Osteocyte (in vitro differentiated cells): ENCODE measurements around the gene TMEM8B. TPM values are rescaled to one million over a fixed set of nuclear protein-coding genes. Genes with fewer than 3 reads are reported as not detected.
"Not testable (repeated sequence)": the region's sequence is repeated elsewhere in the genome, so short reads cannot be mapped to it uniquely, and the experiment has no call there.

Source experiments
- DNase-seq: peaks from one replicate; pipeline ENCODE4 v3.0.0; 2021; ENCODE audit warnings: mixed read lengths; ENCODE audit not compliant: unreplicated experiment; ENCODE audit errors: extremely low spot score
- H3K27ac Mint-ChIP-seq: one replicate; pipeline ENCODE4 v1.8.0; 2021; ENCODE audit warnings: mild to moderate bottlenecking, mixed read lengths; ENCODE audit not compliant: unreplicated experiment
- H3K27me3 Mint-ChIP-seq: one replicate; pipeline ENCODE4 v1.8.0; 2021; ENCODE audit warnings: mixed read lengths; ENCODE audit not compliant: unreplicated experiment
- H3K36me3 Mint-ChIP-seq: one replicate; pipeline ENCODE4 v1.8.0; 2021; ENCODE audit warnings: mixed read lengths; ENCODE audit not compliant: unreplicated experiment
- H3K4me1 Mint-ChIP-seq: one replicate; pipeline ENCODE4 v1.8.0; 2021; ENCODE audit warnings: mixed read lengths; ENCODE audit not compliant: unreplicated experiment
- H3K4me3 Mint-ChIP-seq: one replicate; pipeline ENCODE4 v1.8.0; 2021; ENCODE audit warnings: mild to moderate bottlenecking, moderate library complexity, mixed read lengths; ENCODE audit not compliant: unreplicated experiment
- H3K9me3 Mint-ChIP-seq: one replicate; pipeline ENCODE4 v1.8.0; 2021; ENCODE audit warnings: mixed read lengths; ENCODE audit not compliant: unreplicated experiment
- total RNA-seq: library from RNA; stranded (reverse); gene quantifications from 2 replicates; pipeline ENCODE4 v1.2.1, GENCODE V29; 2021
- TF ChIP-seq, protein P1 (sequence below): fragments of 200-600 bp; sonication (generic); IDR thresholded peaks from 2 replicates; pipeline ENCODE4 v1.5.0; 2021; ENCODE audit warnings: antibody characterized with exemption, mild to moderate bottlenecking, moderate library complexity

The TMEM8B gene
- total RNA-seq, 1 donor from 2014 or later = 29.9 TPM

DNA sequence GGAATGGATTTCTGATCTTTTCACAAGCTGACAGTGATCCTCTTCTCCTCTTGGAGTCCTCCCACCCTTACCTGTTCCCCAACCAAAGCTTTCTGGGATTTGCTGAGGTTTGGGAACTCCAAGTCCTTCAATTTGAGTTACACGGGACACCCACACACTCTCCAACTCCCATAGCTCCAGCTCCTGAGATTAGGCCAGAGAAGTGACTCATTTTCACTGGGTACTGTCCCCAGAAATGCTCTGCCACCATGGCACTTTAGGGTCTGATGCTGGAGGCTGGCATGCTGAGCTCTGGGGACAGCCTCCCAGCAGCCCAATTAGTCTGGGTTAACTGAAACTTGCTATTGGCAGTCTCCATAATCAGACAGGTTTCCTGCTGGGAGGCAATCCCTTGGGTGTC, 63.0 kb downstream of the TMEM8B start:
- H3K36me3 Mint-ChIP-seq = no peaks in the 10 kb centered on the region
- no peak overlapping the region for H3K27ac Mint-ChIP-seq
- no peak overlapping the region for H3K4me3 Mint-ChIP-seq
- TF ChIP-seq, protein P1, sequence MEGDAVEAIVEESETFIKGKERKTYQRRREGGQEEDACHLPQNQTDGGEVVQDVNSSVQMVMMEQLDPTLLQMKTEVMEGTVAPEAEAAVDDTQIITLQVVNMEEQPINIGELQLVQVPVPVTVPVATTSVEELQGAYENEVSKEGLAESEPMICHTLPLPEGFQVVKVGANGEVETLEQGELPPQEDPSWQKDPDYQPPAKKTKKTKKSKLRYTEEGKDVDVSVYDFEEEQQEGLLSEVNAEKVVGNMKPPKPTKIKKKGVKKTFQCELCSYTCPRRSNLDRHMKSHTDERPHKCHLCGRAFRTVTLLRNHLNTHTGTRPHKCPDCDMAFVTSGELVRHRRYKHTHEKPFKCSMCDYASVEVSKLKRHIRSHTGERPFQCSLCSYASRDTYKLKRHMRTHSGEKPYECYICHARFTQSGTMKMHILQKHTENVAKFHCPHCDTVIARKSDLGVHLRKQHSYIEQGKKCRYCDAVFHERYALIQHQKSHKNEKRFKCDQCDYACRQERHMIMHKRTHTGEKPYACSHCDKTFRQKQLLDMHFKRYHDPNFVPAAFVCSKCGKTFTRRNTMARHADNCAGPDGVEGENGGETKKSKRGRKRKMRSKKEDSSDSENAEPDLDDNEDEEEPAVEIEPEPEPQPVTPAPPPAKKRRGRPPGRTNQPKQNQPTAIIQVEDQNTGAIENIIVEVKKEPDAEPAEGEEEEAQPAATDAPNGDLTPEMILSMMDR = no peak
- no peak for DNase-seq
- no peaks in the 10 kb centered on the region for H3K9me3 Mint-ChIP-seq
- H3K4me1 Mint-ChIP-seq = no peaks in the 10 kb centered on the region
- peaks cover 43% of the 10 kb centered on the region for H3K27me3 Mint-ChIP-seq

DNA sequence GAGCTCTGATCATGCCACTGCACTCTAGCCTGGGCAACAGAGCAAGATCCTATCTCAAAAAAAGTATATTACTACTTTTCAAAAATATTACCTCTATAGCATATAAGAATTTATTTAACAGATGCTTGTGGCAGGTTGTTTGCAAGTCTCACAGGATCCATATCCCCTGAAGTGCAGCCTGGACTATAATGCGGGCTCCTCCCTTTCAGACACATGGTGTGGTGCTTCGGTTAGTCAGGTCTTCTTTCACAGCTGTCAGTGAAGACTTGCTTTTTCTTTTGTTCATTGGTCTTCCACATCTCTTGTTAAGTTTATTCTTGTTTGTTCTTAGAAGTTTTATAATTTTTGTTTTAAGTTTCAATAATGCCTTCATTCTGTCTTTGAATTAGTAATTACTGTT, 67.5 kb downstream of the TMEM8B start:
- H3K27me3 Mint-ChIP-seq = peaks cover 43% of the 10 kb centered on the region
- no peak for DNase-seq
- TF ChIP-seq, protein P1 = no peak
- H3K27ac Mint-ChIP-seq = no peak overlapping the region
- no peaks in the 10 kb centered on the region for H3K36me3 Mint-ChIP-seq
- no peaks in the 10 kb centered on the region for H3K4me1 Mint-ChIP-seq
- H3K9me3 Mint-ChIP-seq = no peaks in the 10 kb centered on the region
- H3K4me3 Mint-ChIP-seq = no peak overlapping the region

DNA sequence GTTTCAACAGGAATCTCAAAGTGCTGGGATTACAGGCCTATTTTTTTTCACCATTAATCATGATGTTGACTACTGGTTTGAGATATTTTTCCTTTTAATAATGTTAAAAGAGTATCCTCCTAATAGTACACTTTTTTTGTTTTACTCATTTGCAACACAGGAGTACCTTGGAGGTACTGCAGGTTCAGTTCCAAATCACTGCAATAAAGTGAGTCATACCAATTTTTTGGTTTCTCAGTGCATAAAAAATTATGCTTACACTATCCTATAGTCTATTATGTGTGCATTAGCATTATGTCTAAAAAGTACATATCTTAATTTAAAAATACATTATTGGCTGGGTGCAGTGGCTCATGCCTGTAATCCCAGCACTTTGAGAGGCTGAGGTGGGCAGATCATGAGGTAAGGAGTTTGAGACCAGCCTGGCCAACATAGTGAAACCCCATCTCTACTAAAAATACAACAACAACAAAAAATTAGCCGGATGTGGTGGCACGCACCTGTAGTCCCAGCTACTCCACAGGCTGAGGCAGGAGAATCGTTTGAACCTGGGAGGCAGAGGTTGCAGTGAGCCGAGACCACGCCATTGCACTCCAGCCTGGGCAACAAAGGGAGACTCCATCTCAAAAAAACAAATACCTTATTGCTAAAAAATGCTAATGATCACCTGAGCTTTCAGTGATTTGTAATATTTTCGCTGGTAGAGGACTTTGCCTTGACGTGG, 68.5 kb downstream of the TMEM8B start:
- H3K27ac Mint-ChIP-seq, H3K4me3 Mint-ChIP-seq, H3K4me1 Mint-ChIP-seq, H3K9me3 Mint-ChIP-seq, DNase-seq, H3K36me3 Mint-ChIP-seq: not testable (repeated sequence)
- peaks cover 37% of the 10 kb centered on the region for H3K27me3 Mint-ChIP-seq

DNA sequence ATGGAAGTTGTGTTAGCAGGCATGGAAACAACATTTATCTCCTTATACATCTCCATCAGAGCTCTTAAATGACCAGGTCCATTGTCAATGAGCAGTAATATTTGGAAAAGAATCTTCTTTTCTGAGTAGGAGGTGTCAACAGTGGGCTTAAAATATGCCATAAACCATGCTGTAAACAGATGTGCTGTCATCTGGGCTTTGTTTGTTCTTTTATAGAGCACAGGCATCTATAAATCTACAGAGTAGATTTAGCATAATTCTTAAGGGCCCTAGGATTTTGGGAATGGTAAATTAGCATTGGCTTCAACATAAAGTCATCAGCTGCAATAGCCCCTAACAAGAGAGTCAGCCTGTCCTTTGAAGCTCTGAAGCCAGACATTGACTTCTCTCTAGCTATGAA, 69.3 kb downstream of the TMEM8B start:
- TF ChIP-seq, protein P1 = no peak
- Mint-ChIP-seq H3K4me3 (no peak overlapping the region), H3K9me3 (no peaks in the 10 kb centered on the region), H3K27me3 (peaks cover 33% of the 10 kb centered on the region), H3K4me1 (peaks cover 5% of the 10 kb centered on the region), H3K36me3 (no peaks in the 10 kb centered on the region), H3K27ac (no peak overlapping the region)
- DNase-seq = no peak

DNA sequence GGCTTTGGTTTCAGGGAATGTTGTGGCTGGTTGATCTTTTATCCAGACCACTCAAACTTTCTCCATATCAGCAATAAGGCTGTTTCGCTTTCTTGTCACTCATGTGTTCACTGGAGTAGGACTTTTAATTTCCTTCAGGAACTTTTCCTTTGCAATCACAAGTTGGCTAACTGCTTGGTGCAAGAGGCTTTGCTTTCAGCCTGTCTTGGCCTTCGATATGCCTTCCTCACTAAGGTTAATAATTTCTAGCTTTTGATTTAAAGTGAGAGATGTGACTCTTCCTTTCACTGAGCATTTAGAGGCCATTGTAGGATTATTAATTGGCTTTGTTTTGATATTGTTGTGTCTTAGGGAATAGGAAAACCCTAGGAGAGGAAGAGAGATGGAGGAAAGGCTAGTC, 70.0 kb downstream of the TMEM8B start:
- Mint-ChIP-seq H3K27me3 (peaks cover 28% of the 10 kb centered on the region), H3K9me3 (no peaks in the 10 kb centered on the region), H3K27ac (no peak overlapping the region), H3K4me1 (peaks cover 10% of the 10 kb centered on the region), H3K4me3 (no peak overlapping the region), H3K36me3 (no peaks in the 10 kb centered on the region)
- no peak for DNase-seq
- TF ChIP-seq, protein P1 = no peak
